Common myeloid progenitor, CD34-positive (primary cell): ENCODE data around the gene CFAP99.
A peak's percentile ranks its signal among the peaks of the same experiment; 100 is the strongest.

Experiments used
- CTCF ChIA-PET: fragments of 350-600 bp; sonication (Branson Sonifier 250); formaldehyde crosslinking; loops from one replicate; lab custom pipeline; 2021; ENCODE audit warnings: antibody characterized with exemption; lab: Charles Lee
- POLR2A ChIA-PET: fragments of 350-600 bp; sonication (Branson Sonifier 250); formaldehyde crosslinking; loops from one replicate; lab custom pipeline; 2021; ENCODE audit warnings: antibody characterized with exemption; lab: Charles Lee
- DNase-seq, 3 donors: peaks; one replicate each; pipeline versions ENCODE4 v3.0.0 to v3.0.0-alpha.2; 2013
- H3K27ac ChIP-seq, 2 experiments: 1 replicate in 1 of 2; 2 replicates in 1 of 2; pipeline ENCODE4 v1.7.0; 2013; ENCODE audit warnings: inconsistent platforms in 2 of 2, low read length in 2 of 2, mild to moderate bottlenecking in 2 of 2, low read depth in 1 of 2, moderate library complexity in 1 of 2; ENCODE audit not compliant: severe bottlenecking in 2 of 2, insufficient read depth in 1 of 2, poor library complexity in 1 of 2
- H3K27me3 ChIP-seq, 5 experiments: replicated peaks in 2 of 5; 1 replicate in 3 of 5; 2 replicates in 2 of 5; pipeline versions ENCODE4 v1.6.1 to v1.7.0; 2013; ENCODE audit warnings: low read length in 4 of 5, mild to moderate bottlenecking in 2 of 5, moderate library complexity in 2 of 5, inconsistent platforms in 1 of 5; ENCODE audit not compliant: insufficient read depth in 5 of 5, control insufficient read depth in 4 of 5
- H3K36me3 ChIP-seq, 4 experiments: 1 replicate in 2 of 4; 2 replicates in 2 of 4; pipeline versions ENCODE4 v1.6.1 to v1.7.0; 2013; ENCODE audit warnings: low read length in 3 of 4, control low read depth in 1 of 4, mild to moderate bottlenecking in 1 of 4; ENCODE audit not compliant: control insufficient read depth in 4 of 4, insufficient read depth in 4 of 4
- H3K4me1 ChIP-seq, 4 experiments: 1 replicate in 3 of 4; 2 replicates in 1 of 4; pipeline versions ENCODE4 v1.6.1 to v1.7.1; 2013; ENCODE audit warnings: low read length in 3 of 4, mild to moderate bottlenecking in 3 of 4, control low read depth in 1 of 4, inconsistent platforms in 1 of 4, moderate library complexity in 1 of 4; ENCODE audit not compliant: control insufficient read depth in 4 of 4, insufficient read depth in 4 of 4; ENCODE audit errors: control extremely low read depth in 1 of 4
- H3K4me3 ChIP-seq, 7 experiments: 1 replicate in 4 of 7; 2 replicates in 3 of 7; pipeline versions ENCODE4 v1.5.1 to v1.7.0; 2013; ENCODE audit warnings: mild to moderate bottlenecking in 7 of 7, low read length in 6 of 7, moderate library complexity in 6 of 7, inconsistent platforms in 2 of 7, low read depth in 2 of 7, control low read depth in 1 of 7; ENCODE audit not compliant: insufficient read depth in 4 of 7, control insufficient read depth in 1 of 7; ENCODE audit errors: extremely low read depth in 1 of 7
- H3K9me3 ChIP-seq, 5 experiments: 1 replicate in 4 of 5; 2 replicates in 1 of 5; pipeline versions ENCODE4 v1.6.1 to v1.7.1; 2013; ENCODE audit warnings: low read length in 4 of 5, mild to moderate bottlenecking in 2 of 5, inconsistent platforms in 1 of 5, low read depth in 1 of 5, moderate library complexity in 1 of 5; ENCODE audit not compliant: control insufficient read depth in 4 of 5, insufficient read depth in 2 of 5; ENCODE audit errors: control extremely low read depth in 1 of 5
- WGBS: methylation state at CpG from one replicate; pipeline ENCODE4 v1.1.5; 2013; ENCODE audit not compliant: insufficient coverage; 5-methylcytosine and 5-hydroxymethylcytosine counted together

The CFAP99 gene

DNA sequence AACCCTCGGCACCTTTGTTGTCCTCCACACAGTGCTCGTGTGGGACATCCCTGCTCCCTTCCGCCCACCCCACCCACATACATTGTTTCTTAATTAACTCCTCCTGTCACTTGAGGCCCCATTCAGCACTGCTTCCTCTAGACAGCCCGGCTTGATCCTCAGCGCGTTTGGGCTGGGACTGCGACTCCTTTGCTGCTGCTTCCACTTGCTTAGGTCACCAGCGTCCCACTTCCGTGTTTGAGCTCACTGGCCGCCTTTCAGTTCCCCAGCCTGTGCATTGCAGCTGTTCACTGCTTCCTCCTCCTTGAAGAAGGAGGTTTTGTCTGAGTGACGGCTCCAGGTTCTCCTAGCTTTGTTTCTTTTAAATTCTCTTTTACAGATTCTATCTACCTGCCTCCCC, 66.2 kb downstream of the CFAP99 start:
- Histone ChIP-seq H3K4me3 (peak overlapping the region in 5 of 7 experiments; percentile 2 to 62 (median 35)), H3K9me3 (no peaks in the 10 kb centered on the region), H3K4me1 (peaks cover 22 to 53% (median 42%) of the 10 kb centered on the region in 4 experiments), H3K36me3 (peaks cover 4 to 37% (median 11%) of the 10 kb centered on the region in 4 experiments), H3K27ac (peak overlapping the region in 1 of 2 experiments; percentile 65), H3K27me3 (no peaks in the 10 kb centered on the region)
- ChIA-PET POLR2A (interaction anchor here (1.0 to 1.4 kb wide), 3 partner anchors 15 to 51 kb away, joined by 3 to 7 read pairs (median 4); partner anchors contain the start of gene FAM193A), CTCF (interaction anchor here (1.1 to 6.1 kb wide), 8 partner anchors 12 to 50 kb away, joined by 3 to 26 read pairs (median 4); no protein-coding TSS in a partner anchor)
- DNase-seq = peak; percentile 82 to 96 (median 92)
- WGBS = 5% methylated on average over 10 of the region's 11 CpGs

DNA sequence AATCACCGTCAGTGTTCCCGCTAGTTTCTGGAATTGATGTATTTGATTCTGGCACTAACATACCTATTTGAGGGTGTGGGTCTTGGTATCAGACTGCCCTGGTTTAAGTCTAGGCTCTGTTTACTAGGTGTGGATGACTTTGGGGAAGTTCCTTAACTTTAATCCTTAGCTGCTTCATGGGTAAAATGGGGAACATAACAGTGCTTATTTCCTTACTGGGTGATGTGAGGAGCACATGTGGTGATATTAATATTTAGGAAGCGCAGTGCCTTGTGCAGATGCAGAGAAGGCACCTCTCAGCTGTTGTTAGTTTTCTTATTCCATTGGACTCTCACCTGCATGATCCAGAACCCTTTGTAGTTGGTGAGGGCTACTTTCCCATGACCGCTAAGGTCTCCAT, 67.2 kb downstream of the CFAP99 start:
- peak overlapping the region in 1 of 7 experiments; percentile 2 for H3K4me3 ChIP-seq
- POLR2A ChIA-PET = interaction anchor here (0.6 to 1.4 kb wide), 2 partner anchors 44 to 90 kb away, joined by 3 read pairs; no protein-coding TSS in a partner anchor
- CTCF ChIA-PET = interaction anchor here (1.1 to 6.1 kb wide), 7 partner anchors 13 to 44 kb away, joined by 4 to 26 read pairs (median 5); no protein-coding TSS in a partner anchor
- H3K27me3 ChIP-seq = no peaks in the 10 kb centered on the region
- peaks cover 5 to 42% (median 18%) of the 10 kb centered on the region in 4 experiments for H3K36me3 ChIP-seq
- H3K4me1 ChIP-seq = peaks cover 22 to 53% (median 42%) of the 10 kb centered on the region in 4 experiments
- DNase-seq = peak in 1 of 3 donors; percentile 27
- no peaks in the 10 kb centered on the region for H3K9me3 ChIP-seq
- peak overlapping the region in 1 of 2 experiments; percentile 65 for H3K27ac ChIP-seq
- WGBS = 86% methylated on average over 4 of the region's 4 CpGs

DNA sequence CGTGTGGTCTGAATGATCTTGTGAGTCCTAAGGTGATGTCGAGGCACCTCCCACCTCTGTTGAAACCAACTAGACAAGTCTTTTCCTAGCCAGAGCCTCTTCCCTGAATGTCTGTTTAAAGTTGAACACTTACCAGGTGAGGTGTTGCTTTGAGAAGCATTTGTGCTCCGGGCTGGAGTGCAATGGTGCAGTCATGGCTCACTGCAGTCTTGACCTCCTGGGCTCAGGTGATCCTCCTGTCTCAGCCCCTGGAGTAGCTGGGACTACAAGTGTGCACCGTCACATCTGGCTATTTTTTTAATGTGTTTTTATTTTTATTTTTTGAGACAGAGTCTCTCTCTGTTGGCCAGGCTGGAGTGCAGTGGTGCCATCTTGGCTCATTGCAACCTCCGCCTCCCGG, 68.2 kb downstream of the CFAP99 start:
- Histone ChIP-seq H3K36me3 (peaks cover 5 to 39% (median 25%) of the 10 kb centered on the region in 4 experiments), H3K4me1 (peaks cover 22 to 48% (median 38%) of the 10 kb centered on the region in 4 experiments), H3K27me3 (no peaks in the 10 kb centered on the region), H3K27ac (no peak overlapping the region), H3K9me3 (no peaks in the 10 kb centered on the region), H3K4me3 (no peak overlapping the region)
- WGBS = 92% methylated on average over 5 of the region's 6 CpGs
- DNase-seq = no peak
- ChIA-PET CTCF (interaction anchor here (1.0 to 2.1 kb wide), 4 partner anchors 9 to 48 kb away, joined by 3 to 7 read pairs (median 6); no protein-coding TSS in a partner anchor), POLR2A (no interaction called here)

DNA sequence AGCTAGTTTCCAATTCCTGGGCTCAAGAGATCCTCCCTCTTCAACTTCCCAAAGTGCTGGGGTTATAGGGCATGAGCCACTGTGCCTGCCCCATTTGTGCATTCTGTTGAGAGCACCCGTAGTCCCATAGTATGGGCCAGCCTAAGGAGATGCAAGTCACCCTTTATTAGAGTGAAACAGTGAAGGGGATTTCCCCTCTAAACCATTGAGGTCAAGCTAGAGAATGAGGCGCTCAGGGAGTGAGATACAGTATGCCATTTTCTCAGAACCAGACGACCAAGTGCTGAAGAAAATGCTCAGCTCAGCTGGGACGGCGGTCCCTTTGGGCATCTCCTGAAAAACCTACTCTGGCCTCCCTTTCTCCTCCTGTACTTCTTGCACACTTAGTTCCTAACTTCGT, 68.9 kb downstream of the CFAP99 start:
- ChIA-PET CTCF (interaction anchor here (1.0 to 2.1 kb wide), 3 partner anchors 9 to 48 kb away, joined by 3 to 7 read pairs (median 6); no protein-coding TSS in a partner anchor), POLR2A (no interaction called here)
- Histone ChIP-seq H3K4me1 (peaks cover 22 to 42% (median 33%) of the 10 kb centered on the region in 4 experiments), H3K4me3 (no peak overlapping the region), H3K9me3 (no peaks in the 10 kb centered on the region), H3K36me3 (peaks cover 8 to 45% (median 30%) of the 10 kb centered on the region in 4 experiments), H3K27me3 (no peaks in the 10 kb centered on the region), H3K27ac (no peak overlapping the region)
- WGBS = 94% methylated on average over 6 of the region's 6 CpGs
- DNase-seq = no peak

GRCh38 chr4:2489081-2489805, 70.5 kb downstream of the CFAP99 start:
- H3K27ac ChIP-seq = no peak overlapping the region
- POLR2A ChIA-PET = interaction anchor here (0.9 kb wide), 1 partner anchor 20 kb away, joined by 3 read pairs; the partner anchor contains the start of gene RNF4
- no peak overlapping the region for H3K4me3 ChIP-seq
- WGBS = 96% methylated on average over 20 of the region's 20 CpGs
- H3K9me3 ChIP-seq = no peaks in the 10 kb centered on the region
- peaks cover 18 to 32% (median 26%) of the 10 kb centered on the region in 4 experiments for H3K4me1 ChIP-seq
- H3K27me3 ChIP-seq = no peaks in the 10 kb centered on the region
- no peak for DNase-seq
- peaks cover 12 to 53% (median 38%) of the 10 kb centered on the region in 4 experiments for H3K36me3 ChIP-seq
- CTCF ChIA-PET = interaction anchor here (1.3 to 1.5 kb wide), 3 partner anchors 14 to 25 kb away, joined by 3 read pairs; no protein-coding TSS in a partner anchor

DNA sequence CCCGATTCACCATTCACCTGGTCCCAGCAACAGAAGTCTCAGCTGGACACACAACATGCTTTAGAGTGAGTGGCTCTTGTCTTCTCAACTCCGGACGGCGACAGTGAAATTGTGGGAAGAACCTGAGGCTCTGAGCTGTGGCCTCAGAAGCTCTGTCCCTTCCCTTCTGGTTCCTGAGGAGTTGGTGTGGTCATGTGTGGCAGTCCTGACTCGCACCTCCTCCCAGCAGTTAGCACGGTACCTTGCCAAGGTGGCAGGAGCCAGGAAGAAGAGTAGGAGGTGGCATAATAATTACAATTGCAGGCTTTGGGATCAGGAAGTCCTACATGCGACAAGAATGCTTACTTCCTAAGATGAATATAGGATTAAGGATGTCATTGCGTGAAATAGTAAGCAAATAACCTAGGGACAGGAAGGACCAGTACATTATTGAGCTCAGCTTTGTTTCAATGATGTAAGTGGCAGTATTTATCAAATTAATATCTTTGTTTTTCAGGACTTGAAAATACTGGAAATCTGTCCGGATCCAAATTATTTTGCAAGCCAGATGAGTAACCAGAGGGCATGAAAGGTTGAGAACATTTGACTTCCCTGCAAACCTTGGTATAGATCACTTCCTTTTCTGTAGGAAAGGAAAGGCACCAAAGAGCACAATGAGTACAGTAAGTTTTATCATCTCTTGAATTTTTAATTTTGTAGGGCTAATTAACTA, 71.2 kb downstream of the CFAP99 start:
- ChIA-PET POLR2A (interaction anchor here (0.9 kb wide), 1 partner anchor 21 kb away, joined by 3 read pairs; the partner anchor contains the start of gene RNF4), CTCF (interaction anchor here (0.8 to 1.5 kb wide), 6 partner anchors 13 to 125 kb away, joined by 3 read pairs; no protein-coding TSS in a partner anchor)
- 98% methylated on average over 6 of the region's 9 CpGs for WGBS
- H3K36me3 ChIP-seq = peaks cover 12 to 55% (median 40%) of the 10 kb centered on the region in 4 experiments
- no peaks in the 10 kb centered on the region for H3K9me3 ChIP-seq
- no peaks in the 10 kb centered on the region for H3K27me3 ChIP-seq
- peaks cover 13 to 24% (median 19%) of the 10 kb centered on the region in 4 experiments for H3K4me1 ChIP-seq
- no peak for DNase-seq
- H3K27ac ChIP-seq = no peak overlapping the region
- H3K4me3 ChIP-seq = no peak overlapping the region
